ENCODE measurements around the gene SRSF5.
"Not testable (repeated sequence)": the region's sequence is repeated elsewhere in the genome, so short reads cannot be mapped to it uniquely, and the experiment has no call there.

The SRSF5 gene

GRCh38 chr14:69808919-69809808 is 42.2 kb downstream of the SRSF5 start:
- no peak for DNase-seq

- no peak for DNase-seq
These were observed 44.4 kb downstream of the SRSF5 start for GRCh38 chr14:69811227-69811867.

GRCh38 chr14:69811868-69812252 is 44.9 kb downstream of the SRSF5 start:
- no peak for DNase-seq

GRCh38 chr14:69812711-69813110 is 45.8 kb downstream of the SRSF5 start:
- no peak for DNase-seq

GRCh38 chr14:69813346-69813745 is 46.4 kb downstream of the SRSF5 start:
- not testable (repeated sequence) for DNase-seq

GRCh38 chr14:69814397-69814796 is 47.5 kb downstream of the SRSF5 start:
- DNase-seq = no peak

- DNase-seq = no peak
These were observed 48.6 kb downstream of the SRSF5 start for GRCh38 chr14:69815556-69815955.

GRCh38 chr14:69816216-69816615 is 49.3 kb downstream of the SRSF5 start:
- no peak for DNase-seq

- peak; percentile 46 to 97 for DNase-seq
These were observed 51.8 kb downstream of the SRSF5 start for GRCh38 chr14:69818758-69819191.

GRCh38 chr14:69819607-69820006 is 52.7 kb downstream of the SRSF5 start:
- DNase-seq = no peak

GRCh38 chr14:69820991-69821390 is 54.0 kb downstream of the SRSF5 start:
- DNase-seq = no peak
